PC-9 (cell line): Measurements from ENCODE around the gene LRP8.

Source experiments
- CTCF ChIP-seq: fragments of 200-600 bp; sonication (generic); conservative IDR thresholded peaks from 2 replicates; pipeline ENCODE4 v1.6.1; 2017; ENCODE audit warnings: mixed run types, antibody characterized with exemption, mild to moderate bottlenecking, moderate library complexity
- EZH2 ChIP-seq: fragments of 200-600 bp; sonication (generic); IDR thresholded peaks from 2 replicates; pipeline ENCODE4 v1.8.0; 2017; ENCODE audit warnings: antibody characterized with exemption, low read depth

DNA sequence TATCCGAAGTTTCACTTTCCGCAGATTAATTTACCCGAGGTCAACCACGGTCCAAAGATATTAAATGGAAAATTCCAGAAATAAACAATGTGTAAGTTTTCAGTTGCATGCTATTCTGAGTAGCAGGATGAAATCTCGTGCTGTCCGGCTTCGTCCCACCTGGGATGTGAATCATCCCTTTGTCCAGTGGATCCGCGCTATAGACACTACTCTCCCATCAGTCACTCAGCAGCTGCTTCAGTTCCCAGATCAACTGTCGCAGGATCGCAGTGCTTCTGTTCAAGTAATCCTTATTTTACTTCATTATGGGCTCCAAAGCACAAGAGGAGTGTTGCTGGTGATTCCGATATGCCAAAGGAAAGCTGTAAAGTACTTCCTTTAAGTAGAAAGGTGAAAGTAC, 8.3 kb upstream of the LRP8 start:
- no peak for TF ChIP-seq CTCF
- TF ChIP-seq EZH2, result no peak
